Smooth muscle cell (in vitro differentiated cells): ENCODE results near the gene MAPKAPK2. TPM values are rescaled to one million over a fixed set of nuclear protein-coding genes. Genes with fewer than 3 reads are reported as not detected.
A peak's percentile ranks its signal among the peaks of the same experiment; 100 is the strongest.

Experiments used
- DNase-seq: peaks from one replicate; lab custom pipeline; 2025; ENCODE audit not compliant: unreplicated experiment; lab: John Stamatoyannopoulos, UW
- H2AFZ ChIP-seq: fragments of 200-600 bp; sonication (generic); 2 replicates; pipeline ENCODE4 v1.6.0; 2016; ENCODE audit warnings: antibody characterized with exemption, low read depth, mild to moderate bottlenecking
- H3F3A ChIP-seq: fragments of 200-600 bp; sonication (generic); 2 replicates; pipeline ENCODE4 v1.6.0; 2017; ENCODE audit warnings: antibody characterized with exemption, low read depth
- H3K27ac ChIP-seq: fragments of 200-600 bp; sonication (generic); 2 replicates; pipeline ENCODE4 v1.5.1; 2016; ENCODE audit warnings: low read depth, mild to moderate bottlenecking
- H3K27me3 ChIP-seq: fragments of 200-600 bp; sonication (generic); 2 replicates; pipeline ENCODE4 v1.6.1; 2016; ENCODE audit warnings: low read depth, mild to moderate bottlenecking
- H3K36me3 ChIP-seq: fragments of 200-600 bp; sonication (generic); 2 replicates; pipeline ENCODE4 v1.5.1; 2016; ENCODE audit warnings: low read depth
- H3K4me1 ChIP-seq: fragments of 200-600 bp; sonication (generic); 2 replicates; pipeline ENCODE4 v1.5.1; 2016; ENCODE audit warnings: low read depth
- H3K4me2 ChIP-seq: fragments of 200-600 bp; sonication (generic); 2 replicates; pipeline ENCODE4 v1.6.0; 2016; ENCODE audit warnings: mild to moderate bottlenecking
- H3K4me3 ChIP-seq: fragments of 200-600 bp; sonication (generic); 2 replicates; pipeline ENCODE4 v1.5.1; 2016; ENCODE audit warnings: mild to moderate bottlenecking
- H3K79me2 ChIP-seq: fragments of 200-600 bp; sonication (generic); 2 replicates; pipeline ENCODE4 v1.6.0; 2016; ENCODE audit warnings: low read depth, mild to moderate bottlenecking
- H3K9ac ChIP-seq: fragments of 200-600 bp; sonication (generic); 2 replicates; pipeline ENCODE4 v1.6.0; 2016; ENCODE audit warnings: low read depth
- H3K9me3 ChIP-seq: fragments of 200-600 bp; sonication (generic); replicated peaks from 2 replicates; pipeline ENCODE4 v1.5.1; 2016; ENCODE audit warnings: low read depth
- H4K20me1 ChIP-seq: fragments of 200-600 bp; sonication (generic); 2 replicates; pipeline ENCODE4 v1.6.0; 2016; ENCODE audit warnings: low read depth
- CTCF ChIP-seq: fragments of 200-600 bp; sonication (generic); IDR thresholded peaks from 2 replicates; pipeline ENCODE4 v1.5.1; 2017; ENCODE audit warnings: borderline replicate concordance, mild to moderate bottlenecking, antibody characterized with exemption; ENCODE audit not compliant: insufficient read depth, poor library complexity, severe bottlenecking
- WGBS: methylation state at CpG from one replicate; pipeline ENCODE4 v1.1.7; 2016; ENCODE audit warnings: low lambda C conversion rate; 5-methylcytosine and 5-hydroxymethylcytosine counted together
- polyA plus RNA-seq: library from polyadenylated mRNA; unstranded; fragments of >200 nt; fragmentation: Nextera tagmentation; extraction: Ambion mirVana; gene quantifications from 2 replicates; pipeline ENCODE4 v1.2.1, GENCODE V29; 2016
- total RNA-seq: library from RNA; depleted of rRNA; stranded (reverse); fragments of >200 nt; gene quantifications from 2 replicates; pipeline ENCODE4 v1.2.3, GENCODE V29; 2014

Gene MAPKAPK2
- total and polyA plus RNA-seq, 2 experiments from 2014 or later, result 14.3 to 40.9 TPM

- Histone ChIP-seq H3K27ac (peak overlapping the region; percentile 80), H3K79me2 (no peaks in the 10 kb centered on the region), H3F3A (no peaks in the 10 kb centered on the region), H3K9me3 (no peaks in the 10 kb centered on the region), H3K4me3 (no peak overlapping the region), H2AFZ (no peak overlapping the region), H3K4me2 (peak overlapping the region; percentile 33), H4K20me1 (no peaks in the 10 kb centered on the region), H3K9ac (no peak overlapping the region), H3K27me3 (peaks cover 3% of the 10 kb centered on the region), H3K4me1 (peaks cover 17% of the 10 kb centered on the region), H3K36me3 (no peaks in the 10 kb centered on the region)
- no peak for DNase-seq
- 96% methylated on average over 3 of the region's 3 CpGs for WGBS
- no peak for TF ChIP-seq CTCF
These were observed 10.5 kb upstream of the MAPKAPK2 start for GRCh38 chr1:206674236-206674635.

DNA sequence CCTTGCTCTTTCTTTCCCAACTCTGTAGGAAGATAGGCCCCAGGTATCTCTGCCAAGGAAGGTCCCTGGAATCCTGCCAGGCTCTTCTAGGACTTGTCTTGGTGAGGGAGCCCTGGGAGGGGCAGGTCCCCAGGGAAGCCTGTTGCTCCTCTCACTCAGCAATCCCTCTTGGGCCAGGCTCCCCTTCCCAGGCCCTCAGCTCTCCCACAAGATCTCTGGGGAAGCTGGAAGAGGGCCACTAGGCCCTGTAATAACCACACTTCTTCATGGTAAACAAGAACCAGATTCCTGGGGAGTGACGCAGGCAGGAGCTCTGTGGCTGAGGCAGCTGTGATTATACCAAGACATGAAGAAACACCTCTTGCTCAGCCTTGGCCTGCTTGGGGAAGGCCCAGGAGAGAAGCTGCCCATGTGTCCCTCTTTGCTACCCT lies 9.9 kb upstream of the MAPKAPK2 start:
- Histone ChIP-seq H3K27me3 (peaks cover 3% of the 10 kb centered on the region), H2AFZ (peak overlapping the region; percentile 6), H3K4me2 (peak overlapping the region; percentile 33), H3K4me1 (peaks cover 17% of the 10 kb centered on the region), H4K20me1 (no peaks in the 10 kb centered on the region), H3K9me3 (no peaks in the 10 kb centered on the region), H3K4me3 (no peak overlapping the region), H3F3A (no peaks in the 10 kb centered on the region), H3K36me3 (no peaks in the 10 kb centered on the region), H3K79me2 (no peaks in the 10 kb centered on the region), H3K9ac (no peak overlapping the region), H3K27ac (peak overlapping the region; percentile 80)
- 25% methylated on average over 1 of the region's 1 CpG for WGBS
- no peak for DNase-seq
- no peak for TF ChIP-seq CTCF

- WGBS, result 94% methylated on average over 2 of the region's 2 CpGs
- H3F3A ChIP-seq, result no peaks in the 10 kb centered on the region
- no peak overlapping the region for H3K9ac ChIP-seq
- no peak overlapping the region for H3K27ac ChIP-seq
- TF ChIP-seq CTCF, result no peak
- H3K4me3 ChIP-seq, result no peak overlapping the region
- peaks cover 17% of the 10 kb centered on the region for H3K4me1 ChIP-seq
- DNase-seq, result no peak
- H2AFZ ChIP-seq, result no peak overlapping the region
- H3K27me3 ChIP-seq, result peaks cover 3% of the 10 kb centered on the region
- no peaks in the 10 kb centered on the region for H3K79me2 ChIP-seq
- H3K36me3 ChIP-seq, result no peaks in the 10 kb centered on the region
- H4K20me1 ChIP-seq, result no peaks in the 10 kb centered on the region
- no peaks in the 10 kb centered on the region for H3K9me3 ChIP-seq
- H3K4me2 ChIP-seq, result no peak overlapping the region
These were observed 8.2 kb upstream of the MAPKAPK2 start for GRCh38 chr1:206676499-206676898.

- Histone ChIP-seq H3K4me2 (no peak overlapping the region), H3K4me1 (no peaks in the 10 kb centered on the region), H3F3A (no peaks in the 10 kb centered on the region), H2AFZ (no peak overlapping the region), H3K9ac (no peak overlapping the region), H4K20me1 (no peaks in the 10 kb centered on the region), H3K4me3 (no peak overlapping the region), H3K36me3 (no peaks in the 10 kb centered on the region), H3K27ac (no peak overlapping the region), H3K79me2 (no peaks in the 10 kb centered on the region), H3K9me3 (no peaks in the 10 kb centered on the region), H3K27me3 (peaks cover 11% of the 10 kb centered on the region)
- WGBS, result 83% methylated on average over 3 of the region's 3 CpGs
- TF ChIP-seq CTCF, result no peak
- no peak for DNase-seq
These were observed 6.2 kb upstream of the MAPKAPK2 start for GRCh38 chr1:206678490-206678889.
